Measurements from ENCODE around the gene ATP2B2.

The ATP2B2 gene

GRCh38 chr3:10428406-10429091 lies 76.8 kb downstream of the ATP2B2 start:
- Histone ChIP-seq H3K9ac (ENCODE audit: low read depth, low read length) (no peak overlapping the region), H3K27me3 (ENCODE audit: insufficient read depth, low read length) (no peaks in the 10 kb centered on the region), H3K27ac (ENCODE audit: low read length) (no peak overlapping the region)

DNA sequence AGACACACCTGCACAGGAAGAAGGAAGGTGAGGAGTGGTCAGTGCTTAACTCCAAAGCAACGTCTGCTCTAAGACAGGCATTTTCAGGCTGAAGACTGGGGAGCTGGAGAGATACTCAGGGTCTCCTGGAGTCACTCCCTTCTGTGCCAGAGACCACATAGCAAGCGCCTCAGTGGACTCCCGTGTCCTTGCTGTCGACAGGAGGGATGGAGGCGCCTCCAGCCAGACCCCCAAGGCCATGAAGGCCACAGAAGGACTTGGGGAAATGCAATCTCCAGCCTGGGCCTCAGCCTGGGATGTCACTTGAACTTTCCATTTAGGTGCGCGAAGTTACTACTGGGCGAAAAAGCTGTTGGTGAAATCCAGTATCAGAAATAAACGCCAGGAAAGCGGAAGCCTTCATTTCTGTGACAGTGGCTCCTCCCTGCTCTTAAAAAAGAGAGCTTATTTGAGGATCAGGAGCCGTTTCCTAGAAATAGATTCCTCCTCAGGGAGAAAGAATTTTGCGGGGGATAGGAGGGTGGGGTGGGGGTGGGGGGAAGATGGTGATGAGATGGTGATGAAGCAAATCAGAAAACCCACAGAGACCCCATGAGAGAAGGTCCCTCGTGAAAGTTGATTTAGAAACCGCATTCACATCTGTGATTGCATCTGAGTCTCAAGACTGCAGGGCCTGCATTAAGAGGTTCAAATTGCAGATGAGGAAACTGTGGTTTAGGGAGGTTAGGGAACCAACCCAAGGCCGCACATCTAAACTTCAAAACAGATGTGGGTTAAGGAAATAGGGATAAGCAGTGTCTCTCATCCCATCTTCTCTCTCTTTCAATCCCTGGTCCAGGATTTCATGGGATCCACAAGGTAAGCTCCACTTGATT lies 78.8 kb downstream of the ATP2B2 start:
- Histone ChIP-seq H3K9ac (ENCODE audit: low read depth, low read length) (no peak overlapping the region), H3K9me3 (ENCODE audit: insufficient read depth, low read depth, low read length) (no peaks in the 10 kb centered on the region), H3K4me3 (ENCODE audit: low read length) (no peak overlapping the region), H3K4me1 (ENCODE audit: insufficient read depth, low read length) (no peaks in the 10 kb centered on the region), H3K27ac (ENCODE audit: low read length) (no peak overlapping the region), H3K27me3 (ENCODE audit: insufficient read depth, low read length) (no peaks in the 10 kb centered on the region), H3K36me3 (ENCODE audit: insufficient read depth, low read depth, low read length) (no peaks in the 10 kb centered on the region)

More at GRCh38 chr3:10428406-10429091, 76.8 kb downstream of the ATP2B2 start:
- no peaks in the 10 kb centered on the region for H3K4me1 ChIP-seq (ENCODE audit: insufficient read depth, low read length)
- H3K9me3 ChIP-seq (ENCODE audit: insufficient read depth, low read depth, low read length): no peaks in the 10 kb centered on the region
- H3K36me3 ChIP-seq (ENCODE audit: insufficient read depth, low read depth, low read length): no peaks in the 10 kb centered on the region
- no peak overlapping the region for H3K4me3 ChIP-seq (ENCODE audit: low read length)

- H3K9me3 ChIP-seq (ENCODE audit: insufficient read depth, low read depth, low read length): no peaks in the 10 kb centered on the region
- H3K4me1 ChIP-seq (ENCODE audit: insufficient read depth, low read length): no peaks in the 10 kb centered on the region
- no peak overlapping the region for H3K4me3 ChIP-seq (ENCODE audit: low read length)
- H3K27ac ChIP-seq (ENCODE audit: low read length): no peak overlapping the region
- no peaks in the 10 kb centered on the region for H3K36me3 ChIP-seq (ENCODE audit: insufficient read depth, low read depth, low read length)
- no peak overlapping the region for H3K9ac ChIP-seq (ENCODE audit: low read depth, low read length)
- no peaks in the 10 kb centered on the region for H3K27me3 ChIP-seq (ENCODE audit: insufficient read depth, low read length)
These were observed 82.1 kb downstream of the ATP2B2 start for GRCh38 chr3:10423171-10423882.

- no peak overlapping the region for H3K9ac ChIP-seq (ENCODE audit: low read depth, low read length)
- H3K4me3 ChIP-seq (ENCODE audit: low read length): no peak overlapping the region
- H3K36me3 ChIP-seq (ENCODE audit: insufficient read depth, low read depth, low read length): no peaks in the 10 kb centered on the region
- H3K27me3 ChIP-seq (ENCODE audit: insufficient read depth, low read length): no peaks in the 10 kb centered on the region
- H3K27ac ChIP-seq (ENCODE audit: low read length): no peak overlapping the region
- H3K9me3 ChIP-seq (ENCODE audit: insufficient read depth, low read depth, low read length): no peaks in the 10 kb centered on the region
- H3K4me1 ChIP-seq (ENCODE audit: insufficient read depth, low read length): no peaks in the 10 kb centered on the region
These were observed 83.4 kb downstream of the ATP2B2 start for GRCh38 chr3:10421996-10422395.

- H3K4me3 ChIP-seq (ENCODE audit: low read length): no peak overlapping the region
- no peaks in the 10 kb centered on the region for H3K9me3 ChIP-seq (ENCODE audit: insufficient read depth, low read depth, low read length)
- no peak overlapping the region for H3K9ac ChIP-seq (ENCODE audit: low read depth, low read length)
- H3K27me3 ChIP-seq (ENCODE audit: insufficient read depth, low read length): no peaks in the 10 kb centered on the region
- H3K27ac ChIP-seq (ENCODE audit: low read length): no peak overlapping the region
- H3K4me1 ChIP-seq (ENCODE audit: insufficient read depth, low read length): no peaks in the 10 kb centered on the region
- no peaks in the 10 kb centered on the region for H3K36me3 ChIP-seq (ENCODE audit: insufficient read depth, low read depth, low read length)
These were observed 84.5 kb downstream of the ATP2B2 start for GRCh38 chr3:10420745-10421475.

DNA sequence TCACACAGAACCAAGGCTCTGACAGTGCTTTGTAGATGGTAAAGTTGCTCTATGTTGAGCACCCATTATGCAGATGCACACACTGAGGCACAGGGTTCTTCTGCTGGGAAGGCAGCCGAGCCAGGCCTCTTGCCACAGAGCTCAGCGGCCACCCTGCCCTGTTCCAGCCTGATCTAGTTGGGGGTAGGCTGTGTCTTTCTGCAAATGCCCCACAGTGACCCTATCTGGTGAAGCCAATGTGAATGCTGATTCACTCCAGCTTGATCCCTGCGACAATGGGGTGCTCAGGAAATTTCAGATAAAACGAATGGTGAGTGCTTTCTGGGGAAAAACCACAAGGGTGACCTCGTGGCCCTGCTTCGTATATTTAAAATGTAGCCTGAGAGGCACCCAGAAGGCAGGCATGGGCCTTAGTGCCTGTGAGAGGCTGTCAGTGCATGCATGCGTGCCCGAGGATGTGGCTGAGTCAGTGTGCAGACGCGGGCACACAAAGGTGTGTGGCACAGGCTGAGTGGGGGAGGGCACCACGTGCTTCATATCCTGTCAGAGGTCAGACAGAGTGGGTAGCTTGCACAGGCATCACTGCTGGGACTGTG lies 85.7 kb downstream of the ATP2B2 start:
- Histone ChIP-seq H3K27me3 (ENCODE audit: insufficient read depth, low read length) (no peaks in the 10 kb centered on the region), H3K4me3 (ENCODE audit: low read length) (no peak overlapping the region), H3K27ac (ENCODE audit: low read length) (no peak overlapping the region), H3K4me1 (ENCODE audit: insufficient read depth, low read length) (no peaks in the 10 kb centered on the region), H3K9ac (ENCODE audit: low read depth, low read length) (no peak overlapping the region), H3K9me3 (ENCODE audit: insufficient read depth, low read depth, low read length) (no peaks in the 10 kb centered on the region), H3K36me3 (ENCODE audit: insufficient read depth, low read depth, low read length) (no peaks in the 10 kb centered on the region)

GRCh38 chr3:10417847-10418246 lies 87.5 kb downstream of the ATP2B2 start:
- no peaks in the 10 kb centered on the region for H3K36me3 ChIP-seq (ENCODE audit: insufficient read depth, low read depth, low read length)
- H3K9ac ChIP-seq (ENCODE audit: low read depth, low read length): no peak overlapping the region
- no peak overlapping the region for H3K27ac ChIP-seq (ENCODE audit: low read length)
- H3K4me1 ChIP-seq (ENCODE audit: insufficient read depth, low read length): no peaks in the 10 kb centered on the region; the same call in 1 of the 2 replicates
- no peak overlapping the region for H3K4me3 ChIP-seq (ENCODE audit: low read length)
- no peaks in the 10 kb centered on the region for H3K9me3 ChIP-seq (ENCODE audit: insufficient read depth, low read depth, low read length)
- no peaks in the 10 kb centered on the region for H3K27me3 ChIP-seq (ENCODE audit: insufficient read depth, low read length)

DNA sequence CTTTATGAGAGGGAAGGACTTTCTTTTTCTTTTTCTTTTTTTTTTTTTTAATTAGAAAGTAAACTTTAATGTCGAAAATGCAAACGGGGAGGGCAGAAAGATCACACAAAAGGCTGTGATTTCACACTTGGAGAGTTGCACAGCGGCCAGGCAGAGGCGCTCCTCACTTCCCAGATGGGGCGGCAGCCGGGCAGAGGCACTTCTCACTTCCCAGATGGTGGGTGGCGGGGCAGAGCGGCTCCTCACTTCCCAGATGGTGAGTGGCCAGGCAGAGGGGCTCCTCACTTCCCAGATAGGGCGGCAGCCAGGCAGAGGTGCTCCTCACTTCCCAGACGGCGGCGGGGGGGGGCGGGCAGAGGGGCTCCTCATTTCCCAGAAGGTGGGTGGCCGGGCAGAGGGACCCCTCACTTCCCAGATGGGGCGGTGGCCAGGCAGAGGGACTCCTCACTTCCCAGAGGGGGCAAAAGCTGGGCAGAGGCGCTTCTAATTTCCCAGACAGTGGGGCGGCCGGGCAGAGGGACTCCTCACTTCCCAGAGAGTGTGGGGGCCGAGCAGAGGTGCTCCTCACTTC lies 88.6 kb downstream of the ATP2B2 start:
- Histone ChIP-seq H3K36me3 (ENCODE audit: insufficient read depth, low read depth, low read length) (no peaks in the 10 kb centered on the region), H3K9me3 (ENCODE audit: insufficient read depth, low read depth, low read length) (no peaks in the 10 kb centered on the region), H3K4me1 (ENCODE audit: insufficient read depth, low read length) (no peaks in the 10 kb centered on the region; the same call in 1 of the 2 replicates), H3K27me3 (ENCODE audit: insufficient read depth, low read length) (no peaks in the 10 kb centered on the region), H3K4me3 (ENCODE audit: low read length) (no peak overlapping the region), H3K9ac (ENCODE audit: low read depth, low read length) (no peak overlapping the region), H3K27ac (ENCODE audit: low read length) (no peak overlapping the region)

- Histone ChIP-seq H3K9ac (ENCODE audit: low read depth, low read length) (no peak overlapping the region), H3K36me3 (ENCODE audit: insufficient read depth, low read depth, low read length) (no peaks in the 10 kb centered on the region), H3K9me3 (ENCODE audit: insufficient read depth, low read depth, low read length) (no peaks in the 10 kb centered on the region)
These were observed 92.3 kb downstream of the ATP2B2 start for GRCh38 chr3:10413041-10413440.

DNA sequence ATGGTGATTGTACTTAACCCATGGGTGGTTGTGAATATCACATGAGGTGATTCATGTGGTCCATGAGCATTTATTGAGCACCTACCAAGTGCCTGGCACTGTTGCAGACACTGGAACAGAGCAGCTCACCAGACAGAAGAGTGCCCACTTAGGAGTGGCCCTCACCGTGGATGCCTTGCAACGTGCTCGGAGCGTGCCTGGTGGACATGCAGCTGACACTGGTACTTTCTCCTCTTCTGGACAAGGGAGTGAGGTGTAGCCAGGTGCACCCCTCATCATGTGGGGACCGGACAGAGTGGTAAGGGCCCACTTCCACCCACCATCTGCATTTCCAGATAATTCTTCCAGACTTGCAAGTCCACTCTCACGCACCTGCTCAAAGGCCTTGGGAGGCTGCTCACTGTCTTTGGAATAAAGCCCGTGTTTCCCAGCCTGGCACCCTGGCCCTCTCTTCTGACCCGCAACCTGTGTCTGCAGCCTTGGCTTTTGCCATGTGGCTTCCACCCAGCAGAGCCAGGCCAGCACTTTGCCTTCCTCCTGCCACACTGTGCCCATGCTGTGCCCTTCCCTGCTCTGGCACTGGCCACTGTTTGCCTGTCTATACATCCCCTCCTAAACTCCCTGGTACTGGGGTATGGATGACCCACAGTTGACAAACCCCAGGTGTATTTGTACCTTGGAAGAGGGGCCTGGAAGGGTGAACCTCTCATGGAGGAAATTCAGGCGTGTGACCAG lies 93.6 kb downstream of the ATP2B2 start:
- Histone ChIP-seq H3K36me3 (ENCODE audit: insufficient read depth, low read depth, low read length) (no peaks in the 10 kb centered on the region), H3K27ac (ENCODE audit: low read length) (no peak overlapping the region), H3K27me3 (ENCODE audit: insufficient read depth, low read length) (no peaks in the 10 kb centered on the region), H3K4me1 (ENCODE audit: insufficient read depth, low read length) (no peaks in the 10 kb centered on the region; the same call in 1 of the 2 replicates), H3K9me3 (ENCODE audit: insufficient read depth, low read depth, low read length) (no peaks in the 10 kb centered on the region), H3K4me3 (ENCODE audit: low read length) (no peak overlapping the region), H3K9ac (ENCODE audit: low read depth, low read length) (no peak overlapping the region)

More at GRCh38 chr3:10413041-10413440, 92.3 kb downstream of the ATP2B2 start:
- no peaks in the 10 kb centered on the region; the same call in 1 of the 2 replicates for H3K4me1 ChIP-seq (ENCODE audit: insufficient read depth, low read length)
- H3K4me3 ChIP-seq (ENCODE audit: low read length): no peak overlapping the region
- no peak overlapping the region for H3K27ac ChIP-seq (ENCODE audit: low read length)
- no peaks in the 10 kb centered on the region for H3K27me3 ChIP-seq (ENCODE audit: insufficient read depth, low read length)
